ENCODE results near the gene CALHM2. TPM values are rescaled to one million over a fixed set of nuclear protein-coding genes. Genes with fewer than 3 reads are reported as not detected.

Gene CALHM2
- total and polyA plus RNA-seq, 2 experiments from 2014 or later: 3.2 to 7.9 TPM

DNA sequence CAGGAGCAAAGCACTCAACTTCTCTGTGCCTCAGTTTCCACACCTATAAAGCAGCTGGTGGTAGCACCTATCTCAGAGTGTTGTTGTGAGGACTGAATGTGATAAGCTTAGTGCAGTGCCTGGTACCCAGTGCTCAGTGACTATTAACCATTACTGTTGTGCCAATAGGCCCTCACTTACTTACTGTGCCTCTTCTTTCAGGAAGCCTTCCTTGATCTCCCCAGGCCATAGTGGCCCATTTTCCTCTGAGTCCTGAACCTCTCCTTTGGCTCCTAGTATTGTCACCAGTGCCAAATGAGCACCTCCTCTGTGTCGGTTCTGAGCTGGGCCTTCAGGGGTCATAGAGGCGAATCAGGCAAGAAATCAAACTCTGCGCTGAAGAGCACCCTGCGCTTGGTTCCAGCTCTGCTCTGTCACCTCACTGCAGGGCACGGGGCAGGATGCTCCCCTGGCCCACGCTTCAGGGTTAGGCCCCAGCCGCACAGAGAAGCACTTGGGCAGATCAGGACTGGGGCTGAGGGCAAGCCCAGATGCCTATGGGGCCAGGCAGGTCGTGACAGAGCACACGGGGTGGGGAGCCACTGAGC, 4.0 kb upstream of the CALHM2 start:
- Histone ChIP-seq H3K9me2 (replicated peaks; ENCODE audit: insufficient read depth) (no peaks in the 10 kb centered on the region), H3K27me3 (no peaks in the 10 kb centered on the region), H2AFZ (no peak overlapping the region), H3K9me3 (ENCODE audit: low read depth) (no peaks in the 10 kb centered on the region), H4K20me1 (ENCODE audit: insufficient read depth, poor library complexity, severe bottlenecking) (no peaks in the 10 kb centered on the region), H3K79me2 (no peaks in the 10 kb centered on the region), H3K36me3 (replicated peaks; ENCODE audit: insufficient read depth, low read depth) (no peaks in the 10 kb centered on the region), H3K27ac (no peak overlapping the region), H3K4me1 (ENCODE audit: insufficient read depth) (no peaks in the 10 kb centered on the region), H3K4me2 (no peak overlapping the region), H3K4me3 (no peak overlapping the region)
- TF ChIP-seq, protein P1, sequence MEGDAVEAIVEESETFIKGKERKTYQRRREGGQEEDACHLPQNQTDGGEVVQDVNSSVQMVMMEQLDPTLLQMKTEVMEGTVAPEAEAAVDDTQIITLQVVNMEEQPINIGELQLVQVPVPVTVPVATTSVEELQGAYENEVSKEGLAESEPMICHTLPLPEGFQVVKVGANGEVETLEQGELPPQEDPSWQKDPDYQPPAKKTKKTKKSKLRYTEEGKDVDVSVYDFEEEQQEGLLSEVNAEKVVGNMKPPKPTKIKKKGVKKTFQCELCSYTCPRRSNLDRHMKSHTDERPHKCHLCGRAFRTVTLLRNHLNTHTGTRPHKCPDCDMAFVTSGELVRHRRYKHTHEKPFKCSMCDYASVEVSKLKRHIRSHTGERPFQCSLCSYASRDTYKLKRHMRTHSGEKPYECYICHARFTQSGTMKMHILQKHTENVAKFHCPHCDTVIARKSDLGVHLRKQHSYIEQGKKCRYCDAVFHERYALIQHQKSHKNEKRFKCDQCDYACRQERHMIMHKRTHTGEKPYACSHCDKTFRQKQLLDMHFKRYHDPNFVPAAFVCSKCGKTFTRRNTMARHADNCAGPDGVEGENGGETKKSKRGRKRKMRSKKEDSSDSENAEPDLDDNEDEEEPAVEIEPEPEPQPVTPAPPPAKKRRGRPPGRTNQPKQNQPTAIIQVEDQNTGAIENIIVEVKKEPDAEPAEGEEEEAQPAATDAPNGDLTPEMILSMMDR (IDR thresholded peaks at IDR 0.05; ENCODE audit: poor library complexity): no peak
- 93% methylated on average over 9 of the region's 9 CpGs for WGBS (ENCODE audit: low lambda C conversion rate, missing lambda C conversion rate)
- no peak for DNase-seq (ENCODE audit: low spot score)

DNA sequence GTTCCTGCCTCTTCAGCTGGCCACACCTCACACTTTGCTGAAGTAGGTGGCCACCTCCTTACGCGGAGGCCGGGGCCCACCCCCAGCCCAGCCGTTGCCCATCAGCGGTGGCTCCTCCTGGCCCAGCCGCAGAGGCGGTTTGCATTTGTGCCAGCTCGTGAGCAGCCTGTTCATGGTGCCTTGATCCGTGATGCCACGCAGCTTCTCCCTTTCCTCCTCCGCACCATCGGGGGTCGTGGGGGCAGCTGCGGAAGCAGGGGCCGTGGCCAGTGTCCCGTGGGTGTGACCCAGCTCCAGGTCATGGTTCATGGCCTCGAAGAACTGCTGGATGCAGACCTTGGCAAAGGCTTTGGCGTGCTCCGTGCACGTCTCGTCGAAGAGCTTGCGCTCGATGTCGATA, 3.1 kb upstream of the CALHM2 start:
- no peaks in the 10 kb centered on the region for H3K36me3 ChIP-seq (replicated peaks; ENCODE audit: insufficient read depth, low read depth)
- no peak overlapping the region for H3K4me3 ChIP-seq
- no peaks in the 10 kb centered on the region for H4K20me1 ChIP-seq (ENCODE audit: insufficient read depth, poor library complexity, severe bottlenecking)
- no peak for DNase-seq (ENCODE audit: low spot score)
- TF ChIP-seq EZH2phosphoT487 (IDR thresholded peaks at IDR 0.05; ENCODE audit: low read depth, severe bottlenecking, unreplicated experiment) (no peak), EZH2 (IDR thresholded peaks at IDR 0.05; ENCODE audit: borderline replicate concordance) (no peak)
- TF ChIP-seq, protein P1 (IDR thresholded peaks at IDR 0.05; ENCODE audit: poor library complexity): no peak
- H3K4me1 ChIP-seq (ENCODE audit: insufficient read depth): no peaks in the 10 kb centered on the region
- no peak overlapping the region for H3K27ac ChIP-seq
- no peaks in the 10 kb centered on the region for H3K9me2 ChIP-seq (replicated peaks; ENCODE audit: insufficient read depth)
- WGBS (ENCODE audit: low lambda C conversion rate, missing lambda C conversion rate): 91% methylated on average over 25 of the region's 25 CpGs
- H3K27me3 ChIP-seq: no peaks in the 10 kb centered on the region
- no peaks in the 10 kb centered on the region for H3K9me3 ChIP-seq (ENCODE audit: low read depth)
- no peak overlapping the region for H3K4me2 ChIP-seq
- no peaks in the 10 kb centered on the region for H3K79me2 ChIP-seq
- H2AFZ ChIP-seq: no peak overlapping the region

DNA sequence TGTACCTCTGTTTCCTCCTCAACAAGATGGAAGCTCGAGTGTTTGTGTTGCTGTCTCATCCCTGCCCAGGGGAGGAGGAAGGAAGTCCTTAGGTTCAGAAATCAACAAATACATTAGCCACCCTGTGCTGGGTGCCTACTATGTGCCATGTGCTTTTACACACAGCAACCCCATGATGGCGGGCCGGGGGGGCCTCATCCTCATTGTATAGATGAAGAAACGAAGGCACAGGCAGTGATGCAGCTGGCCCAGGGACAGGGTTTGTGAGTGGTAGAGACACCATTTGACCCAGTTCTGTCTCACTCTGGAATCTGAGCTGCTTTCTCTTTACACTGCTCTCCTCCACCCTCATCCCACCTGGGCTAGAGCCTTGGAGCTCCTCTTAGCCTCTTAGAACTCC, 1.9 kb upstream of the CALHM2 start:
- H3K9me2 ChIP-seq (replicated peaks; ENCODE audit: insufficient read depth): no peaks in the 10 kb centered on the region
- H3K4me1 ChIP-seq (ENCODE audit: insufficient read depth): no peaks in the 10 kb centered on the region
- no peaks in the 10 kb centered on the region for H3K36me3 ChIP-seq (replicated peaks; ENCODE audit: insufficient read depth, low read depth)
- H3K79me2 ChIP-seq: no peaks in the 10 kb centered on the region
- no peak overlapping the region for H3K4me2 ChIP-seq
- no peak overlapping the region for H2AFZ ChIP-seq
- DNase-seq (ENCODE audit: low spot score): no peak
- no peak overlapping the region for H3K27ac ChIP-seq
- TF ChIP-seq EZH2phosphoT487 (IDR thresholded peaks at IDR 0.05; ENCODE audit: low read depth, severe bottlenecking, unreplicated experiment) (no peak), EZH2 (IDR thresholded peaks at IDR 0.05; ENCODE audit: borderline replicate concordance) (no peak)
- TF ChIP-seq, protein P1 (IDR thresholded peaks at IDR 0.05; ENCODE audit: poor library complexity): no peak
- H3K27me3 ChIP-seq: no peaks in the 10 kb centered on the region
- H4K20me1 ChIP-seq (ENCODE audit: insufficient read depth, poor library complexity, severe bottlenecking): no peaks in the 10 kb centered on the region
- H3K4me3 ChIP-seq: no peak overlapping the region
- H3K9me3 ChIP-seq (ENCODE audit: low read depth): no peaks in the 10 kb centered on the region
- 98% methylated on average over 4 of the region's 4 CpGs for WGBS (ENCODE audit: low lambda C conversion rate, missing lambda C conversion rate)
